Activated naive CD4-positive, alpha-beta T cell treated with Interleukin-2 at 50 U/mL for 16 hours (primary cell): ENCODE results near the gene AMOTL1.

Source experiments
- DNase-seq: peaks from one replicate; pipeline ENCODE4 v3.0.0-alpha.2; 2020

AMOTL1 gene

DNA sequence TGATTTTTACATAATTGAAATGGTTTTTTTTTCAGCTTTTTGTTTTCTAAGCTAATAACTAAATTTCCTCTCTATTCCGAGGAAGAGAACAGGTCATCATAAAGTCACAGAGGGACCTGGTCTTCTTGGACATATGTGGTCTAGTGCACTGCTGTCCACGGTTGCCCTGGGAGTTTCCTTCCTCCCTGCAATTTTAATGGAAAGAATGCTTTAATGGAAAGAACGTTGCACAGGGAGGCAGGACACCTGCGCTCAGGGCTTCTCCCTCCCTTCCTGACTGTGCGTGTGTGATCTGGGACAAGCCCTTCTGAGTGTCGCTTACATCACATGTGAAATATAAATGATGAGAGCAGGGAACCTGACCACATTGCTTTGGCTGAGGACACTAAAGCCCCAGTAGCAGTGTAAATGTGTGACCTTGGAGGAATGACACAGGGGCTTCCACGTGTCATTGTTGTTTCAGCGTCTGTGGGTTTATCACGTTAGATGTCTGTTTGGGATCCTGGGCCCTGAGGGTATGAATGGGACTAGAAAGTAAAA is 93.2 kb downstream of the AMOTL1 start:
- no peak for DNase-seq

DNA sequence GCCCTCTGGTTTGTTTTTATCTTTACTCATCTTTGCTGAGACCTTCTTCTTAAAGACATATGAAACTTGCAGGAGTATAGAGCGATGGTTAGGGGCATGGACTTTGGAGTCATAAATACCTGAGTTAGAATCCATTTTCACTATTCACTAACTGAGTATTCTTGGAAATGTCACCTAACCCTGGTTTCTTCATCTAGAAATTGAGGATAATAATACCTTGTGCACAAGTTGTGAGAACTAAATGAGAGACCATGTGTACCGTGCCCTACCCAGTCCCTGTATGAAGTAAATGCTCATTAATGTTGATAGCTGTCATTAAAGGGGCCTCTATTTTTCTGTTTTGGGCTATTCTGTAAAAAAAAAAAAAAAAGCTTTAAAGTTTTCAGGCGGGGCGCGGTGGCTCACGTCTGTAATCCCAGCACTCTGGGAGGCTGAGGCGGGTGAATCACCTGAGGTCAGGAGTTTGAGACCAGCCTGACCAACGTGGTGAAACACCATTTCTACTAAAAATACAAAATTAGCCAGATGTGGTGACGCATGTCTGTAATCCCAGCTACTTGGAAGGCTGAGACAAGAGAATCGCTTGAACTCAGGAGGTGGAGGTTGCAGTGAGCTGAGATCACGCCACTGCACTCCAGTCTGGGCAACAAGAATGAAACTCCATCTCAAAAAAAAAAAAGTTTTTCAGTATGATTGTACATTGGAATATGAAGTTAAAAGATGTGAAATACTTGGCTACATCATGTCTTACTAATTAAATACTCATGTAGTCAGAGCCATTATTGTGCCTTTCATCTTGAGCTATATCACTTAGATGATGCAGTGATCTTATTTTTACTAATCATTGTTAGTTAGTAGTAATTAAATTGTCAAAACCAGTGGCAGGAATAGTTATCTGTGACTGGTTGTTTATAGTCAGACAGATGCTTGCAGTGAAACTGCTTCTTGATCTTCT is 95.0 kb downstream of the AMOTL1 start:
- DNase-seq, result no peak

DNA sequence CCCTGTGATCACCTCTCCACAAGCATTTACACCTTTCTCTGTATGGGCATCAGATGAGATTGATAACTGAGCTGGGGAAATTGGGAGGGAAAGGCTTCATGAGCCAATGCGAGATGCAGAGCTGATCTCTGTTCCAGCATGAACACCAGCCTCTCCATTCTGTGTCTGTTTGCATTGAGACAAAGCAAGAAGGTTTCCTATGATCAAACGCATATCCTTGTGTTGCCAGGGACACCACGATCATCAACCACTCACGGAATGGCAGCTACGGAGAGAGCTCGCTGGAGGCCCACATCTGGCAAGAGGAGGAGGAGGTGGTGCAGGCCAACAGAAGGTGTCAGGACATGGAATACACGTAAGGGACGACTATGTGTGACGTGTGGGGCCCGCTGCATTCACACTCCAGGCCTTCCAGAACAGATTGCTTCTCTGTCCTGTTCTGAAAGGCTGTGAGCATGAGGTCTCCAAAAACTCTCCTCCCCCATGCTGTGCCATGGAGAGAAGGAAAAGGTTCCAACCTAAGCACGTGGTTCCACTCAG is 96.4 kb downstream of the AMOTL1 start:
- no peak for DNase-seq

DNA sequence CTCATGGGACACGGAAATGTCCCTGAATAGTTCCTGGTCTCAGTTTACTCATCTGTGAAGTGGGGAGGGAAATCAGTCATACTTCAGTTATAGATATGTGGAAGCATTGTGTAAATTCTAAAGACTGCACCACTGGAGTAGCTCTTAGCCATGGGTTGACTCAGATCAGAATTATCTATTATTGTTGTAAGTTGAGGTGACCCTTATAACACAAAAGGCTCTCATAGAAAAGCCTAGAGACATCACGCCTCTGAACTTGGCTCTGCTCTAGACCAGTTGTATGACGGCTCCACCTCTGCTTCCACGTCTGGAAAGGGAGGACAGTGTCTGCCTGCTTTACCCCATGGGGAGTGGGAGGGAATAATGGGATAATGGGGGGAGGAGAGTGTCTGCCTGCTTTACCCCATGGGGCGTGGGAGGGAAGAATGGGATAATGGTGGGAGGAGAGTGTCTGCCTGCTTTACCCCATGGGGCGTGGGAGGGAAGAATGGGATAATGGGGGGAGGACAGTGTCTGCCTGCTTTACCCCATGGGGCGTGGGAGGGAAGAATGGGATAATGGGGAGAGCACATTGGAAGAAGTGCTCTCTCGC is 98.2 kb downstream of the AMOTL1 start:
- no peak for DNase-seq

DNA sequence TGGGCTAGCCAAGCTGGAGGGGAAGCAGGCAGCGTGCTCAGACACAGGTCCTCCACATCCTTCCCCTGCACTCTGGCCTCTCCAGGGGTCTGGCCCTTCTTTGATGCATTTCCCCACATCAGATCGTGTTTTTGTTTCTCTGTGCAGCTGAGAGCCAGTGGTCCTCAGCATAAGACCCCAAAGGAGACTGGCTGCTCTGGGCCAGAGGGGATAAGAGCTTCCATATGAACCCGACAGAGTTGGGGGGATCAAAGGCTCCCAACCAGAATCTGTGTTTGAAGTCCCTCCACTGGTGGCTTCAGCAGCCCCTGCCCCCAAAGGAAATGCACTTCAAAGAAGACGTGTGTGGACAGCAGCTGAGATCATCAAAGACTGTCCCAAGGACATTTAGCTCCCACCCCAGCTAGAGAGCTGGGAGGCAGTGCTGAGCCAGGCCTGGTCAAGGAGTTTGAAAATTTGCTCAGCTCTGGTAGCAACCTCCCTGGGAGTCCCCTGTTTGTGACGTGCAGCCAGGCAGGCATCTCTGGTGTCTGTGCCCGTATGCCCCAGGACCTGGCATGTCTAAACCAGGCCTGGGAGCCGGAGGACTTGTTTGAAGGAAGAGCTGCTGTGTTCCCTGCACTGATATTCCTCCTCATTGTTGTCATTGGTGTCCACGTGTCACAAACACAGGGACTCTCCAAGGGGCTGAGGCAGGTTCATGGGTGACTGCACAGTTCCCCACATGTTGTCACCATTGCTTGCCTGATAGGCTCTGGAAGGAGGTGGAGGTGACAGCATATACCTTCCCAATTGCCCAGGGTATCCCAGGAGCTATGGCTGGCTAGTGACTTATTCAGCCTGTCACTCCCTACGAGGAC is 99.0 kb downstream of the AMOTL1 start:
- DNase-seq, result no peak

DNA sequence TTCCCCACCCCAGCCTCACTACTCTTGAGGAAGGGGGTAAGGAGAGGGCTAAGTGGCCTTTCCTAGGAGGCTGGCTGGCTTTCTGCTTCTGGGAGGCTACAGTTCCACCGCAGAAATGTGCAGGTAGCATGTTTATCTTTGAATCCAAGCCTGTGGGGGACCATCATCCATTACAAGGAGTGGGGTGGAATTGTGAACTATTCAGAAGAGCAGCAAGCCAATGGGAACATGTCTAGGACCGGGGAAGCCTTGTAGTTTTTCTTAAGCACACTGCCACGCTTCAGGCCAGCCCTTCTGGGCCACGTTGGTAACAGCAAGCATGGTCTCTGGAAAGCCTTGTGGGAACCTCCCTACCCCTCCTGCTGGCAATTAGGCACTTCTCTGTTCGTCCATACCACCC is 100.3 kb downstream of the AMOTL1 start:
- DNase-seq, result no peak

DNA sequence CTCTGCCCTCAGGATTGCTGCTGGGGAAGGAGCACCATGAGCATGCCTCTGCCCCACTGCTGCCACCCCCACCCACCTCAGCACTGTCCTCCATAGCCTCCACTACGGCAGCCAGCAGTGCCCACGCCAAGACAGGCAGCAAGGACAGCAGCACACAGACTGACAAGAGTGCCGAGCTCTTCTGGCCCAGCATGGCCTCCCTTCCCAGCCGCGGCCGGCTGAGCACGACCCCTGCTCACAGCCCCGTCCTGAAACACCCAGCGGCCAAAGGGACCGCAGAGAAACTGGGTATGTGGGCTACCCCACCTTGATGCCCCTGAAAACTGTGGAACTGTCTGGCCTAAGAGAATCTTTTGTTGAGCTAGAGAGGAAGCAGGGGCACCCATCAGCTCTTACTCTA is 101.0 kb downstream of the AMOTL1 start:
- DNase-seq, result no peak

DNA sequence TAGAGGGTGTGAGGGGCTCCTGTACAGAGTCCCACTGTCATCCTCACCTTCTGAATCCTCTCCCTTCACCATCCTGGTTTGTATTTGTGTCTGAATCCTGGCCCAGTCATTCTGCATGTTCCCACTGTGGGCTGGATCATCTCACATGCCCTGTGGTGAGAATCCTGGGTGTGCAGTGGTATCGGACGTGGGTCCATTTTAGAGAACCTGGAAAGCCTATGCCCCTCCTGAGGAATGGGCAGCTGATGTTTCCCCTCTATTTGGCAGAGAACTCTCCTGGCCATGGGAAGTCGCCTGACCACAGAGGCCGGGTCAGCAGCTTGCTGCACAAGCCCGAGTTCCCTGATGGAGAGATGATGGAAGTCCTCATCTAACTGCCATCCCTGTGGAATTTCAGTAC is 102.3 kb downstream of the AMOTL1 start:
- no peak for DNase-seq

DNA sequence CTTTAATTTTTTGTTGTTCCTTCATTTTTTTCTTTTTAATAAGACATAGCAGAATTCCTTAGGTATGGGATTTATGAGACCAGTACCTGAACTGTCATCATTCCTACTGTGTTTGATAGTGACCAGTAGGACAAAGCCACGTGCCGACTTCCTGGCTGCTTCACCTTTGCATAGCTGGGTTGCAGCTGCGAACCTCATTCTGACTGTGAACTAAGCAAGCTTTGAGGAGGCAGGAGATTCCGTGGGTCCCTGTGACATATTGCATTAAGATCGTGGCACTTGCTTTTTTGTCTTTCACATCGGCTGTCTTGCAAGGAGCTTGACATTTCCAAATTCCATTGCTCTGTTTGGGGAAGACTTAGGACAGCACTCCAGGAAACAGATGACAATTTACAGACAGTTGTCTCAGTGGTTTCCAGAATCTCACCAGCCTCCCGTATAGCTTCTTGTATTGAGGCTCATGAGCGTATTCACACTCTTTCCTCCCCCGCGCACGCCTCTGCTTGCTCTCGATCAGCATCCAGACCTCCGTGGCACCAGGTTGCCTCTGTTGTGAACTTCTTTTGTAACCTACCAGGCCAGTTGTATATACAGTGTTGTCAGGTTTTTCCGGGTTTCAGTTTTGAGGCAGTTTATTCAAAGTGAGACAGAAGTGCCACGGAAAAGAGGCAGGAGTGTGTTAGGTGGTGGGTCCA is 103.5 kb downstream of the AMOTL1 start:
- no peak for DNase-seq

DNA sequence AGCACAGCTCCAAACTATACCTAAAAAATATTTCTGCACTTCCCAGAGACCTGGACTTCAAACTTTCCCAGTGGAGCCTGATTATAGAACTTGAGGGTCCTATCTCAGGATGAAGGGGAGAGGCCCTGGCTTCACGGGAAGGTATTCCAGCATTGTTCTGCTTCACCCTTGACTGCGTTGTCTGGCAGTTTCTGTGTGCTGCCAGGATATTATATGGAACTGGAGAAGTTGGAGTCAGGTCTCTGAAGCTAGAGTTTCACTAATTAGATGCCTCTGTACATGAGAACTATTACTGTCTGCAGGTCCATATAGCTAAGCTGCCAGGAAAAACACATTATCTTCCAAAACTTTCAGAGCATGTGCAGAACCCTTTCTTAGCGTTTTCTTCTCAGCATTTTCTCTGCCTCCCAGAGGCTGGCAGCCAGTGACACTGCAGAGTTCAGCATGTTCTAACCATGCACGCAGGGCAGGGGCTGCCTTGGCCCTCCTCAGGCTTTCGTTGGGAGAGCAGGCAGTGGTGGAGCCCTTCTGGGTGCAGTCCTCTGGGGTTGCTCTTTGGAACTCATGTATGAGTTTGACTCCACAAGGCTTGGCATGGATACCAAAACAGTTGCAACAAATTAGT is 105.9 kb downstream of the AMOTL1 start:
- DNase-seq, result no peak

DNA sequence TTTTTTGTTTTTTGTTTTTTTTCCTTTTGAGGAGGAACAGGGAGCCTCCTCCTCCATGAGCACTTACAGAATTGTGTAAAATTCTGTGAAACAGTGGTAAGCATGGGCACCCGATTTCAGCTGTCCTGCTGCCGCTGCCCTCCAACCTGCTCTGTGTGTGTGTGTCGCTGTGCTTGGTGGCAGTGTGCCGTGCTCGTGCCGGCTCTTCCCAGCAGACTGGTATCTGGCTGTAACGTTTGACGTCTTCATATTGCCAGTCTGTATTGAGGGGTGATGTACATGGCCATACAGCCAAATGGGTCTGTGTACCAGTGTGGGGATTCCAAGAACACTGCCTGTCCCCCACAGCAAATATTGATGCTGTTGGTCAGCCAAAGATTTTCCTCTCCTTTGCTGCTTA is 108.1 kb downstream of the AMOTL1 start:
- DNase-seq, result no peak

DNA sequence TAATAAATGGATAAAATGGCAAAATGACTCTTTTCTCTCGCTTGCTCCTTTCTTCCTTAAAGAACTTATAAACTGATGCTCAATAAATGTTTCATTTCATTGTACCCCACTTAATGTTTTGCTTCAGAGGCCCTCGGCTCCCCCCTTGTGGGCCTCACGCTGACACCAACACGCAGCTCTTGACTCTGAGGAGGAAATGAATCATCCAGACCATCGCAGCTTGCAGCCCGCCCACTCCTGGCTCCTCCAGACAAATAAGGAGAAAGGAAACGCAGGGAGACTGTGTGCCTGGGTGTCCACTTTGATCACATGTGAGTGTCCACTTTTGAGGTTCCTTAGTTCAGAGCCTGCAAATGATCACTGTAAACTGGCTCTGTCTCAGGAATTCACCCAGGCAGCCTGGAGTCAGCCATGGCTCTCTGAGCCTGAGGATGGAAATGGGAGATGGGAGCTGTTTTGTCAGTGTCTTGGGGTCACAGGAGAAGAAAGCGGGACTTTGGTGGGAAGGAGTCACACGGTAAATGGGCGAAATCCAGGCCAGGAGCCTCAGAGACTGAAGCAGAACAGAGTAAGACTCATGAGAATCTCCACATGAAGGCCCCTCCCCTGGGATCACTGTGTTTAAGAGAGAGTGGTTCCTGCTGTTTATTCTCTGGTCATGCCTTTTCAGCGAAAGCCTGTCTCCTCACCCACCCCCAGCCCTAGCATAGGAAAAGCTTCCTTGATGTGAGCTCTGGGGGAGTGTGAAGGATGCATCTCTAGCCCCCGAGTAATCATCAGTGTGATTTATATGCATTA is 108.7 kb downstream of the AMOTL1 start:
- peak; percentile 41 for DNase-seq

DNA sequence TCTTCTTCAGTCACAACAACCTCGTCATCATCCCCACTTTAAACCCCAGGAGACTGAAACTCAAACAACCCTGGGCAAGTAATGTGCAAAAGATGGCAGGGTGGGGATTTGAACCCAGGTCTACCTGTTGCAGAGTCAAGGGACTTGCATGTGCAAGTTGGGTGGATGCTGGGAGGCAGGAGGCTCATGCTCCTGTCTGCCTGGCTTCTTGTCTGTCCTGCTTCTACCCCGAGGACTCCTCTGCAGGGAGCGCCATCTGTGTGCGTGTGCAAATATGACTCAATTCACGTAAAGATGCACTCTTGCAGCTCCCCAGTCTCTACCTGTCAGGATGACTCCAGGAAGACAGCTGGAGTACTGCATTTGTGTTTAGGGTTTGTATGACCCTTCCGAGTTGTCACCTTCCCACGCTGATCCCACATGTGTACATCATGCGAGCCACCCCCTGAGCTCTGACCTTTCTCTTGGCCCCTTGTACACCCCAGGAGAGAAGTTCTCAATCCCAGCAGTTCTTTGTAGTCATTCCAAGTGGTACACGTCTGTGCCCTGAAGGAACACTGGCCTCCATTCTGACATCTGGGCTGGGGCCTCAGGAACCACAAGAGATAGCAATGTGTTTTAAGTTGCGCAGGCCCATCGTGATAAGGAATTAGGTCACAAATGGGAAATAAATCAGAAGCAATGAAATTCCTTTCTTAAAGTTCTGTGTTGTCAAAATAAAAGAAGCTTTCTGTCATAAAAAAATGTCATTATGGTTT is 109.5 kb downstream of the AMOTL1 start:
- no peak for DNase-seq

DNA sequence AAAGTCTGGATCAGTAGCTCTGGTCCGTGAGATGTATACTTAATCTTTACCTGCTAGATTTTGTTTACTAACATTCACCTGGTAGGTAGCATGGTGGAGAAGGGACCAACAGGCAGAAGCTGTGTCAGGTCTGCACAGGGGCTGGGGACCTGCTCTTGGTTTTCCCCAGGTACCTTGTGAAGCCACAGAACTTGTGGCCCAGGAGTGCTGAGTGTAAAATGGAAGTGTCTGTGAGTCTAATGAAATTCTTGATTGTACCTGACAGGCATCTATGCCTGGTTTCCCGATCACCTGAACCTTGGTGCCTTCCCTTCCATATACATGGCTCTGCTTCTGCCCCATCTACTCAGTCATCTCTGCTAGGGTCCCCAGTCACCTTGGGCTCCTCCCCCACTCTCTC is 110.8 kb downstream of the AMOTL1 start:
- no peak for DNase-seq

DNA sequence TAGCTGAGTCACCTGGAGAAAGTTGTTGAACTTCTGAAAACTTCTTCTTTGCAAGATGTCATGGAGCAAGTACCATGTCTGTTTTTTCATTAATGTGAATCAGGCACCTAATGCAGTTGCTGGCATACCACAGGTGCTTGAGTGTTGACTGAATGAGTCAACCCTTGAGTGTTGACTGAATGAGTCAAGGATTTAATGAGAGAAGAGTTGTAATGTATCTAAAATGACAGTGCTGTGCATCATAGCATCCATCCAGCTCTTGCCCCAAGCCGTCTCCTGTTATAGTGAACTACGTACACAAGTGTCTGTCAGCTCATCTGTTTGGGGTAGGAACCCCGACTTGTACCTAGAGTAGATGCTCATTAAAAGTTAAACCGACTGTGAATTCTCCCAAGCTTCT is 112.1 kb downstream of the AMOTL1 start:
- DNase-seq, result no peak

DNA sequence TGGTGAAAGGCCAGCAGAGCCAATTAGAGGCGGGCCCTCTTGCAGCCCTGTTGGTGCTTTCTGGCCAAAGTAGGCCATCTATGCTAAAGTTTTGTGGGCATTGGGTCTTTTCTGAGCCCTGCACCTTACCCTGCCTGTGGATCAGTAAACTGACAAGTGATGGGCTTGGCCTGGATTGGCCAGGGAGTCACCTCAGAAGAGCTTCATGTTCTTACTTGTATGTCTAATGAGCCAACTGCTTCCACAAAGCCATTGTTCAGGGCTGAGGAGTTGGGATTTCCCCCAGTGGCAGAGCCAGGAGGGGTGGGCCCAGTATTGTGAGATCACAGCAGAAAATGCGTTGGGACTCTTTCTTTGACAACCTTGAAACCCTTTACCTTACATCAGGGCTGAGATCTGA is 114.8 kb downstream of the AMOTL1 start:
- no peak for DNase-seq

DNA sequence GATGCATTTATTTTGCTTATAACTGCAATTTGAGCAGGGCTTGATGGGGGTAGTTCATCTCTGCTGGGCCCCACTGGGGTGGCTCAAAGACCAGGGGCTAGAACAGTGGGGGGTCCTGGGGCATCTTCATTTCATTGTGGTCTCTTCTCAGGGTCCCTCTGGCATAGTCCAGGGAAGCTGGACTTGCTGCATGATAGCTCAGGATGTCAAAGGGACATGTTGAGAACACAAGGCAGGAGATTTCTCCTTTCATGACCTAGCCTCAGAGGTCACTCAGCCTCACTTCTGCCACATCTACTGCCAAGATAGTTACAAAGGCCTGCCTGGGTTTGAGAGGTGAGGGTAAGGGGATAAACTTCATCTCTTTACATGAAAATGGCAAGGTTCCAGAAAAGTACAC is 115.7 kb downstream of the AMOTL1 start:
- DNase-seq, result no peak

DNA sequence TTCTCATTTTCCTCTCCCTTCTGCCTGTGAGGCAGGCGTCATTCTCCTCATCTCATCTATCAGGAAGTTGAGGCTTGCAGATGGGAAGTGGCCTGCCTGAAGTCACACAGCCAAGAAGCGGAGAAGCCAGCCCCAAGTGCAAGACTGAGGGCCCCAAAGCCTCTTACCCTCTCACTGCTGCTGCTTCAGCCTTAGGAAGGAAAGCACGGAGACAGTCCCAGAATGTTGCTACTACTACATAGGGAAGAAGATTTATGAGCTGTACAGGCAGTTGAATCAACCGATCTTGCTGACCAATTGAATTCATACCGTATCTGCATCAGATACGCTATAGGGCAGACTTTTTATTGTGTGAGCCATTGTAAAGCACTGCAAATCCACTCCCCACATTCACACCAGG is 116.2 kb downstream of the AMOTL1 start:
- DNase-seq, result no peak

DNA sequence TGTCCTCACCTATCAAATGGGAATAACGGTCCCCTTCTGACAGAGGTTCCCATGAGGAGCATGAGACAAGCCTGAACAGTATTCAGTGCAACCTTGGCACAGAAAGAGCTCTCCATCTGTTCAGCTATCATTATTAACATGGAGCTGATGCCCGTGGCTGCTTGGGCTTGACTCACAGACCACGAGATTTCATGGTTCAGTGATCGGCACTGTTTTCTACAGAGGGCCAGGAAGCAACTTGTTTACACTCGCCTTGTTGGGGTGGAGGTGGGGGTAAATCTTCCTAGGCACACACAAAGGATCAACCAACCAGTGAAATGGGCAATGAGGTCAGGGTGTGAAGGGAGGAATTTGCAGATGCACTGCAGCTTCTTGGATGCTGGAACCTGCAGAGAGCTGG is 117.0 kb downstream of the AMOTL1 start:
- DNase-seq, result no peak

DNA sequence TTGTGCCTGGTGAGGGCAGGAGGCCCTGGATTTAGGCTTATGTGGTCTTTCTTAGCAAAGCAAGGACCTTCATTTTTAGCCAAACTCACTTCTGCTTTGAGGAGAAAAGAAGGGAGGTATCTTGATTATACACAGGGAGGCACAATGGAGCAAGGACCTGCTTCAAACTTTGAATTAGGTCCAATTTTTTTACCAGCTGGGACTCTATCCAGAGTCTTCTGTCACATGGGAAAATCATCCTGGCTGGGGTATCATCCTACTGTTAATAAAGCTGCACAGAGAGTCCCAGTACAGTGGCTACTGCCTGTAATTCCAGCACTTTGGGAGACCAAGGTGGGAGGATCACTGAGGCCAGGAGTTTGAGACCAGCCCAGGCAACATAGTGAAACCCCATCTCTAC is 117.4 kb downstream of the AMOTL1 start:
- DNase-seq, result no peak
